GM23248 (cell line): ENCODE measurements around the gene USP9X.

ENCODE experiments used
- EZH2 ChIP-seq: fragments of 200-600 bp; sonication (generic); IDR thresholded peaks from 2 replicates; pipeline ENCODE4 v1.6.1; 2018; ENCODE audit warnings: antibody characterized with exemption, mild to moderate bottlenecking; ENCODE audit not compliant: insufficient read depth, poor library complexity, severe bottlenecking
- EZH2phosphoT487 ChIP-seq: fragments of 200-600 bp; sonication (generic); IDR thresholded peaks from 2 replicates; pipeline ENCODE4 v1.6.1; 2018; ENCODE audit warnings: antibody characterized with exemption, moderate library complexity, mild to moderate bottlenecking, low read depth; ENCODE audit not compliant: insufficient read depth

DNA sequence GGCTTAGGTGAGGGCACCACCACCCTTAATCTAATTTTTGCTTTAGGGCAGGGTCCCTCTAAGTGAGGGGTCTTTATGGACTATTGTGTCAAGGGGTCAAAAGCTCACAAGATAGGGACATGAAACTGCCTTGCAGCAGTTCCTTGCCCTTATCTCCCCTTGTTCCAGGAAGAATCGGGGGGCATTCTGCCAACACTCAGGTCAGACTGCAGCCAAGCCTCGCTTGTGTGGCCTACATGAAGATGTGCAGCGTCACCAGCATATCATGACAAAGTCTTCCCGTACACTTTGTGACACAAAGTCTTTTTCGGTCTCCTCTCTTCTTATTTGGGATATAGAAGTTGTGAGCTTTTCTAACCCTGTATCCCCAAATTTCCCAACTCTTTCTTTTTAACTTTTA is 17.5 kb upstream of the USP9X start:
- no peak for TF ChIP-seq EZH2
- no peak for TF ChIP-seq EZH2phosphoT487
